Sigmoid colon (tissue), 7 donors: Measurements from ENCODE around the gene TSPAN33. TPM values are rescaled to one million over a fixed set of nuclear protein-coding genes. Genes with fewer than 3 reads are reported as not detected.

Source experiments
- polyA plus RNA-seq, 3 donors: library from polyadenylated mRNA; stranded (reverse); fragments of 200-250 nt; gene quantifications; one replicate each; pipeline ENCODE4 v1.2.3, GENCODE V29; 2013
- small RNA-seq, 3 donors: library from RNA; depleted of rRNA; stranded (forward); fragments of <200 nt; gene quantifications; one replicate each; pipeline ENCODE3, GENCODE V24; 2016
- total RNA-seq, 4 donors: library from RNA; depleted of rRNA; stranded (reverse); fragments of >200 nt; gene quantifications; one replicate each; pipeline ENCODE4 v1.1.0, GENCODE V29; 2016
- donor health status: healthy with polysubstance abuse.
- donor health status: Bipolar disorder and iron deficiency.
- donor health status: healthy.

The TSPAN33 gene
- total and polyA plus RNA-seq, 7 donors = 3.0 to 19.6 (median 5.8) TPM

Small RNA genes lying within 50 kb of the gene (small RNA-seq; reads per million reads assigned to genes)
- gene RNY1P11 = 0 to 0.18 (median 0) reads per million in 3 donors

Other genes starting within 250 kb of the TSPAN33 start
- under 1 TPM in 3 of 4 donors, not detected in 1; 0.14 to 0.36 (median 0.28) TPM for gene KCP, start 234.0 kb upstream of the TSPAN33 start, total RNA-seq
- under 1 TPM in 1 of 3 donors, not detected in 2; 0.42 TPM for gene KCP, start 234.0 kb upstream of the TSPAN33 start, polyA plus RNA-seq
- gene IRF5, start 206.8 kb upstream of the TSPAN33 start, total RNA-seq = 10 to 100 TPM in 1 of 4 donors, 1 to 10 TPM in 3; 6.0 to 15.3 (median 8.1) TPM
- gene IRF5, start 206.8 kb upstream of the TSPAN33 start, polyA plus RNA-seq = 10 to 100 TPM in 1 of 3 donors, 1 to 10 TPM in 2; 4.6 to 11.3 (median 4.8) TPM
- gene TNPO3, start 89.6 kb upstream of the TSPAN33 start, total RNA-seq = 10 to 100 TPM; 35.2 to 40.5 (median 35.9) TPM
- gene TNPO3, start 89.6 kb upstream of the TSPAN33 start, polyA plus RNA-seq = 10 to 100 TPM; 13.2 to 23.8 (median 16.0) TPM
- gene SMO, start 43.9 kb downstream of the TSPAN33 start, total RNA-seq = 10 to 100 TPM in 2 of 4 donors, 1 to 10 TPM in 2; 6.8 to 18.6 (median 13.0) TPM
- 1 to 10 TPM in 1 of 3 donors, under 1 TPM in 2; 0.60 to 2.8 (median 0.92) TPM for gene SMO, start 43.9 kb downstream of the TSPAN33 start, polyA plus RNA-seq
- 10 to 100 TPM; 12.5 to 16.8 (median 14.7) TPM for gene AHCYL2, start 80.3 kb downstream of the TSPAN33 start, total RNA-seq
- 100 to 1,000 TPM in 2 of 3 donors, 10 to 100 TPM in 1; 80.8 to 219 (median 174) TPM for gene AHCYL2, start 80.3 kb downstream of the TSPAN33 start, polyA plus RNA-seq